SK-N-SH (cell line): ENCODE measurements around the gene NR0B2. TPM values are rescaled to one million over a fixed set of nuclear protein-coding genes. Genes with fewer than 3 reads are reported as not detected.

ENCODE experiments used
- CTCF ChIA-PET: fragments of 300-600, 350-600 bp; formaldehyde crosslinking; extraction: SDS; loops from one replicate; lab custom pipeline; 2021; lab: Yijun Ruan, JAX
- POLR2A ChIA-PET: fragments of 350-600 bp; sonication (Branson Sonifier 250); formaldehyde crosslinking; extraction: SDS; loops from one replicate; lab custom pipeline; 2020; ENCODE audit warnings: antibody characterized with exemption, inconsistent platforms; lab: Yijun Ruan, JAX
- DNase-seq: peaks from one replicate; pipeline ENCODE4 v3.0.0; 2012
- H2AFZ ChIP-seq: fragments of 200-600 bp; sonication (generic); 2 replicates; pipeline ENCODE4 v1.8.1; 2016; ENCODE audit warnings: antibody characterized with exemption, mild to moderate bottlenecking, low read depth
- H3F3A ChIP-seq: fragments of 200-600 bp; sonication (generic); replicated peaks from 2 replicates; pipeline ENCODE3; 2016; ENCODE audit warnings: antibody characterized with exemption, mild to moderate bottlenecking; ENCODE audit not compliant: insufficient read depth
- H3K27ac ChIP-seq, 2 experiments: fragments of 200-500 bp in 1 of 2; fragments of 200-600 bp in 1 of 2; sonication (Bioruptor generic) in 1 of 2; sonication (generic), shearing (Covaris generic) in 1 of 2; 2 replicates each; pipeline versions ENCODE4 v1.5.1 to v1.6.1; 2014 to 2016; ENCODE audit warnings: low read depth in 2 of 2, inconsistent platforms in 1 of 2, low read length in 1 of 2, mild to moderate bottlenecking in 1 of 2, mixed read lengths in 1 of 2
- H3K27me3 ChIP-seq: fragments of 200-600 bp; sonication (generic), shearing (Covaris generic); 2 replicates; pipeline ENCODE4 v1.6.1; 2016; ENCODE audit warnings: mixed run types; ENCODE audit not compliant: insufficient read depth
- H3K36me3 ChIP-seq, 2 experiments: fragments of 200-500 bp in 1 of 2; fragments of 200-600 bp in 1 of 2; sonication (Bioruptor generic) in 1 of 2; sonication (generic) in 1 of 2; replicated peaks in 1 of 2; 2 replicates each; pipeline versions ENCODE3 to v1.5.1; 2014 to 2016; ENCODE audit warnings: low read length in 1 of 2, mild to moderate bottlenecking in 1 of 2; ENCODE audit not compliant: insufficient read depth in 2 of 2, control insufficient read depth in 1 of 2
- H3K4me1 ChIP-seq, 2 experiments: fragments of 200-500 bp in 1 of 2; fragments of 200-600 bp in 1 of 2; sonication (Bioruptor generic) in 1 of 2; sonication (generic), shearing (Covaris generic) in 1 of 2; 2 replicates each; pipeline versions ENCODE4 v1.5.1 to v1.6.1; 2014 to 2016; ENCODE audit warnings: low read depth in 1 of 2, low read length in 1 of 2, mixed run types in 1 of 2; ENCODE audit not compliant: insufficient read depth in 2 of 2, control insufficient read depth in 1 of 2
- H3K4me2 ChIP-seq: fragments of 200-600 bp; sonication (generic), shearing (Covaris generic); 2 replicates; pipeline ENCODE4 v1.6.1; 2017; ENCODE audit warnings: mixed run types
- H3K4me3 ChIP-seq, 2 experiments: fragments of 200-500 bp in 1 of 2; fragments of 200-600 bp in 1 of 2; sonication (Bioruptor generic) in 1 of 2; sonication (generic), shearing (Covaris generic) in 1 of 2; 2 replicates each; pipeline versions ENCODE4 v1.5.1 to v1.8.1; 2014 to 2016; ENCODE audit warnings: low read depth in 2 of 2, inconsistent platforms in 1 of 2, low read length in 1 of 2, mild to moderate bottlenecking in 1 of 2, mixed read lengths in 1 of 2, moderate library complexity in 1 of 2
- H3K79me2 ChIP-seq: fragments of 200-600 bp; sonication (generic); 2 replicates; pipeline ENCODE4 v1.8.1; 2017; ENCODE audit warnings: mild to moderate bottlenecking; ENCODE audit not compliant: insufficient read depth
- H3K9ac ChIP-seq: fragments of 200-600 bp; sonication (generic); 2 replicates; pipeline ENCODE4 v1.6.1; 2017; ENCODE audit warnings: mixed run types
- H3K9me2 ChIP-seq: fragments of 200-600 bp; sonication (generic); 2 replicates; pipeline ENCODE4 v1.6.1; 2017; ENCODE audit warnings: mixed run types
- H3K9me3 ChIP-seq: fragments of 200-600 bp; sonication (generic); 2 replicates; pipeline ENCODE4 v1.6.1; 2017; ENCODE audit warnings: mixed run types, mild to moderate bottlenecking, moderate library complexity
- H4K20me1 ChIP-seq: fragments of 200-600 bp; sonication (generic); 2 replicates; pipeline ENCODE4 v1.6.1; 2017; ENCODE audit warnings: mild to moderate bottlenecking, mixed run types; ENCODE audit not compliant: insufficient read depth
- CHD2 ChIP-seq: fragments of 150-350 bp; IDR thresholded peaks from 2 replicates; pipeline ENCODE4 v1.6.1; 2018; ENCODE audit warnings: low read length; ENCODE audit not compliant: partially characterized antibody
- EP300 ChIP-seq, 2 experiments: IDR thresholded peaks; 2 replicates each; pipeline versions ENCODE4 v1.4.0 to v1.6.1; 2012; ENCODE audit warnings: borderline replicate concordance in 1 of 2, low read depth in 1 of 2, low read length in 1 of 2
- FOXJ3 ChIP-seq: sonication (generic); formaldehyde crosslinking; IDR thresholded peaks from 2 replicates; pipeline ENCODE4 v1.5.1; 2020; ENCODE audit warnings: mild to moderate bottlenecking, missing genetic modification reagents
- GABPA ChIP-seq: IDR thresholded peaks from 2 replicates; pipeline ENCODE4 v1.4.0; 2012; ENCODE audit warnings: low read depth, mild to moderate bottlenecking
- MEF2A ChIP-seq: IDR thresholded peaks from 2 replicates; pipeline ENCODE4 v1.4.0; 2012; ENCODE audit warnings: low read depth, borderline replicate concordance
- NRF1 ChIP-seq: IDR thresholded peaks from 2 replicates; pipeline ENCODE4 v1.6.1; 2012; ENCODE audit warnings: low read depth, mild to moderate bottlenecking, low read length
- POLR2AphosphoS5 ChIP-seq: IDR thresholded peaks from 2 replicates; pipeline ENCODE4 v1.6.1; 2012; ENCODE audit warnings: low read depth, low read length
- SMC3 ChIP-seq: IDR thresholded peaks from 2 replicates; pipeline ENCODE4 v1.6.1; 2012; ENCODE audit warnings: low read depth, low read length, improper control_type of control experiment
- TAF1 ChIP-seq: IDR thresholded peaks from 2 replicates; pipeline ENCODE4 v1.6.1; 2012; ENCODE audit warnings: low read depth, mild to moderate bottlenecking, low read length, moderate library complexity, borderline replicate concordance
- TCF12 ChIP-seq: IDR thresholded peaks from 2 replicates; pipeline ENCODE4 v1.4.0; 2012
- TEAD4 ChIP-seq: IDR thresholded peaks from 2 replicates; pipeline ENCODE4 v1.4.0; 2012; ENCODE audit warnings: mild to moderate bottlenecking, borderline replicate concordance; ENCODE audit not compliant: insufficient read depth
- YY1 ChIP-seq: IDR thresholded peaks from 2 replicates; pipeline ENCODE4 v1.4.0; 2012; ENCODE audit warnings: low read depth, mild to moderate bottlenecking
- WGBS: methylation state at CpG from one replicate; pipeline ENCODE4 v1.1.6; 2017; ENCODE audit warnings: low lambda C conversion rate; 5-methylcytosine and 5-hydroxymethylcytosine counted together
- polyA plus RNA-seq, 3 experiments: library from polyadenylated mRNA; depleted of rRNA; stranded (reverse); fragments of >200 nt; gene quantifications; 2 replicates each; pipeline ENCODE4 v1.2.3, GENCODE V29; 2012
- TF ChIP-seq, protein P1 (sequence below): fragments of 150-350 bp; IDR thresholded peaks from 2 replicates; pipeline ENCODE4 v1.6.1; 2016; ENCODE audit warnings: mild to moderate bottlenecking, low read depth, low read length
- TF ChIP-seq, protein P2 (sequence below): IDR thresholded peaks from 2 replicates; pipeline ENCODE4 v1.4.0; 2012; ENCODE audit warnings: low read depth, borderline replicate concordance
- TF ChIP-seq, protein P3 (sequence below): IDR thresholded peaks from 2 replicates; pipeline ENCODE4 v1.4.0; 2012; ENCODE audit warnings: low read depth
- TF ChIP-seq, protein P4 (sequence below): IDR thresholded peaks from 2 replicates; pipeline ENCODE4 v1.6.1; 2012; ENCODE audit warnings: mild to moderate bottlenecking, low read depth, low read length, moderate library complexity

The NR0B2 gene
- polyA plus RNA-seq, 1 of the 3 experiments (the other 2 are of a cell fraction) = not detected

DNA sequence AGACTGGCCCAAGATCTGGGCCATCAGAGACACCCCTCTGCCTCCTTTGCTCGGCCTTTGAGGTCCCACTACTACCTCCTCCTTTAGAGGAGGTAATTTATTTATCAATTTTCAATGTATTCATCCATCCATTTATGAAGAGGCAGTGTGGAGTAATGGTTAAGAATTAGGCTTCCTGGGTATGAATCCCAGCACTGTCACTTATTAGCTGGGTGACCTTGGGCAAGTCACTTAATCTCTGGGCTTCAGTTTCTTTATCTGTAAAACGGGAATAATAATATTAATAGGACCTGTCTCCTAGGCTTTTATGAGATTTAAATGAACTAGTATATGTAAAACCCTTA is 1.7 kb downstream of the NR0B2 start:
- CTCF ChIA-PET = interaction anchor here (1.0 kb wide), 1 partner anchor 12 kb away, joined by 3 read pairs; the partner anchor contains the start of gene GPATCH3
- Histone ChIP-seq H3K4me2 (no peak overlapping the region), H3F3A (no peaks in the 10 kb centered on the region), H3K9ac (no peak overlapping the region), H3K79me2 (no peaks in the 10 kb centered on the region), H2AFZ (no peak overlapping the region), H3K4me3 (no peak overlapping the region), H3K27ac (no peak overlapping the region), H3K9me2 (no peaks in the 10 kb centered on the region), H3K27me3 (no peaks in the 10 kb centered on the region; the same call in 1 of the 2 replicates), H4K20me1 (no peaks in the 10 kb centered on the region), H3K9me3 (no peaks in the 10 kb centered on the region), H3K4me1 (peaks cover 0 to 8% of the 10 kb centered on the region in 2 experiments; a peak in 1 of 4 replicates), H3K36me3 (no peaks in the 10 kb centered on the region)
- POLR2A ChIA-PET = no interaction called here
- DNase-seq = no peak
- TF ChIP-seq EP300 (IDR thresholded peaks at IDR 0.05; ENCODE audit: borderline replicate concordance in 1 of 2, low read depth in 1 of 2, low read length in 1 of 2) (no peak), POLR2AphosphoS5 (no peak), SMC3 (no peak), CHD2 (no peak), NRF1 (no peak), YY1 (no peak), TAF1 (no peak), GABPA (no peak), FOXJ3 (CRISPR knock-in tag) (no peak), TEAD4 (no peak), TCF12 (no peak), MEF2A (no peak)
- TF ChIP-seq, protein P1, sequence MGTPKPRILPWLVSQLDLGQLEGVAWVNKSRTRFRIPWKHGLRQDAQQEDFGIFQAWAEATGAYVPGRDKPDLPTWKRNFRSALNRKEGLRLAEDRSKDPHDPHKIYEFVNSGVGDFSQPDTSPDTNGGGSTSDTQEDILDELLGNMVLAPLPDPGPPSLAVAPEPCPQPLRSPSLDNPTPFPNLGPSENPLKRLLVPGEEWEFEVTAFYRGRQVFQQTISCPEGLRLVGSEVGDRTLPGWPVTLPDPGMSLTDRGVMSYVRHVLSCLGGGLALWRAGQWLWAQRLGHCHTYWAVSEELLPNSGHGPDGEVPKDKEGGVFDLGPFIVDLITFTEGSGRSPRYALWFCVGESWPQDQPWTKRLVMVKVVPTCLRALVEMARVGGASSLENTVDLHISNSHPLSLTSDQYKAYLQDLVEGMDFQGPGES = no peak
- TF ChIP-seq, protein P2, sequence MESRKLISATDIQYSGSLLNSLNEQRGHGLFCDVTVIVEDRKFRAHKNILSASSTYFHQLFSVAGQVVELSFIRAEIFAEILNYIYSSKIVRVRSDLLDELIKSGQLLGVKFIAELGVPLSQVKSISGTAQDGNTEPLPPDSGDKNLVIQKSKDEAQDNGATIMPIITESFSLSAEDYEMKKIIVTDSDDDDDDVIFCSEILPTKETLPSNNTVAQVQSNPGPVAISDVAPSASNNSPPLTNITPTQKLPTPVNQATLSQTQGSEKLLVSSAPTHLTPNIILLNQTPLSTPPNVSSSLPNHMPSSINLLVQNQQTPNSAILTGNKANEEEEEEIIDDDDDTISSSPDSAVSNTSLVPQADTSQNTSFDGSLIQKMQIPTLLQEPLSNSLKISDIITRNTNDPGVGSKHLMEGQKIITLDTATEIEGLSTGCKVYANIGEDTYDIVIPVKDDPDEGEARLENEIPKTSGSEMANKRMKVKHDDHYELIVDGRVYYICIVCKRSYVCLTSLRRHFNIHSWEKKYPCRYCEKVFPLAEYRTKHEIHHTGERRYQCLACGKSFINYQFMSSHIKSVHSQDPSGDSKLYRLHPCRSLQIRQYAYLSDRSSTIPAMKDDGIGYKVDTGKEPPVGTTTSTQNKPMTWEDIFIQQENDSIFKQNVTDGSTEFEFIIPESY = no peak
- TF ChIP-seq, protein P3, sequence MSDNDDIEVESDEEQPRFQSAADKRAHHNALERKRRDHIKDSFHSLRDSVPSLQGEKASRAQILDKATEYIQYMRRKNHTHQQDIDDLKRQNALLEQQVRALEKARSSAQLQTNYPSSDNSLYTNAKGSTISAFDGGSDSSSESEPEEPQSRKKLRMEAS = no peak
- TF ChIP-seq, protein P4, sequence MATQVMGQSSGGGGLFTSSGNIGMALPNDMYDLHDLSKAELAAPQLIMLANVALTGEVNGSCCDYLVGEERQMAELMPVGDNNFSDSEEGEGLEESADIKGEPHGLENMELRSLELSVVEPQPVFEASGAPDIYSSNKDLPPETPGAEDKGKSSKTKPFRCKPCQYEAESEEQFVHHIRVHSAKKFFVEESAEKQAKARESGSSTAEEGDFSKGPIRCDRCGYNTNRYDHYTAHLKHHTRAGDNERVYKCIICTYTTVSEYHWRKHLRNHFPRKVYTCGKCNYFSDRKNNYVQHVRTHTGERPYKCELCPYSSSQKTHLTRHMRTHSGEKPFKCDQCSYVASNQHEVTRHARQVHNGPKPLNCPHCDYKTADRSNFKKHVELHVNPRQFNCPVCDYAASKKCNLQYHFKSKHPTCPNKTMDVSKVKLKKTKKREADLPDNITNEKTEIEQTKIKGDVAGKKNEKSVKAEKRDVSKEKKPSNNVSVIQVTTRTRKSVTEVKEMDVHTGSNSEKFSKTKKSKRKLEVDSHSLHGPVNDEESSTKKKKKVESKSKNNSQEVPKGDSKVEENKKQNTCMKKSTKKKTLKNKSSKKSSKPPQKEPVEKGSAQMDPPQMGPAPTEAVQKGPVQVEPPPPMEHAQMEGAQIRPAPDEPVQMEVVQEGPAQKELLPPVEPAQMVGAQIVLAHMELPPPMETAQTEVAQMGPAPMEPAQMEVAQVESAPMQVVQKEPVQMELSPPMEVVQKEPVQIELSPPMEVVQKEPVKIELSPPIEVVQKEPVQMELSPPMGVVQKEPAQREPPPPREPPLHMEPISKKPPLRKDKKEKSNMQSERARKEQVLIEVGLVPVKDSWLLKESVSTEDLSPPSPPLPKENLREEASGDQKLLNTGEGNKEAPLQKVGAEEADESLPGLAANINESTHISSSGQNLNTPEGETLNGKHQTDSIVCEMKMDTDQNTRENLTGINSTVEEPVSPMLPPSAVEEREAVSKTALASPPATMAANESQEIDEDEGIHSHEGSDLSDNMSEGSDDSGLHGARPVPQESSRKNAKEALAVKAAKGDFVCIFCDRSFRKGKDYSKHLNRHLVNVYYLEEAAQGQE = no peak
- 37% methylated on average over 1 of the region's 2 CpGs for WGBS
